ENCODE data around the gene LGALS7. TPM values are rescaled to one million over a fixed set of nuclear protein-coding genes. Genes with fewer than 3 reads are reported as not detected.
A peak's percentile ranks its signal among the peaks of the same experiment; 100 is the strongest.

Gene LGALS7
- total and polyA plus RNA-seq, 2 of the 13 experiments (the other 11 are each of a cell fraction or from before 2014, with no cell fraction given), result 0.73 TPM; not detected in 1

DNA sequence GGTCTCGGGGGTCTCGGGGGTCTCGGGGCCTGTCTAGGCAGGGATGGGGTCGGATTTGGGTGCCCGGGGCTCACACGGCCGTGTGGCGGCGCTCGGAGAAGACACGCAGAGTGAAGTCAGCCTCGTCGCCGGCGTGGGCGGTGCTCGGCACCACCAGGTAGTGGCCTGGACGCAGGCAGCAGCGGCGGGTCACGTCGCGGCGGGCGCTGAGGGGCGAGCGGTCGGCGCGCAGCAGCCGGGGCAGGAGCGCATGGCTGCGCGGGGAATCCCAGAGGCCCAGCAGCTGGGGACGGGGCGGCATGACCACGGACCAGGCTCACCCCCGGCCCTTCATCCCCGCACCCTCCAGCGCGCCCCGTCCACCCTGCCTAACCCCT, 37.3 kb downstream of the LGALS7 start (continued):
- TF ChIP-seq HNRNPK (IDR thresholded peaks at IDR 0.05; ENCODE audit: low read depth, low read length, poor library complexity, severe bottlenecking), result peak; percentile 66
- TF ChIP-seq SMAD3 (CRISPR knock-in tag; IDR thresholded peaks at IDR 0.05), result no peak
- TF ChIP-seq MXD3 (CRISPR knock-in tag; IDR thresholded peaks at IDR 0.05), result no peak
- TF ChIP-seq ZNF343 (CRISPR knock-in tag; IDR thresholded peaks at IDR 0.05), result no peak
- no peak for TF ChIP-seq ZNF703 (CRISPR knock-in tag; IDR thresholded peaks at IDR 0.05; ENCODE audit: borderline replicate concordance)
- no peak for TF ChIP-seq ZNF451 (CRISPR knock-in tag; IDR thresholded peaks at IDR 0.05)
- no peak for TF ChIP-seq AKNA (CRISPR knock-in tag; IDR thresholded peaks at IDR 0.05; ENCODE audit: borderline replicate concordance)
- TF ChIP-seq CREB1 (IDR thresholded peaks at IDR 0.05), result no peak
- no peak for TF ChIP-seq CREB1 (CRISPR knock-in tag; IDR thresholded peaks at IDR 0.05)
- TF ChIP-seq RAD21 (CRISPR knock-in tag; IDR thresholded peaks at IDR 0.05), result 0 out of 2 replicates have a peak, but pooled peaks have one; percentile 22
- no peak for TF ChIP-seq CREB3 (CRISPR knock-in tag; IDR thresholded peaks at IDR 0.05)
- TF ChIP-seq PAX8 (CRISPR knock-in tag; IDR thresholded peaks at IDR 0.05; ENCODE audit: borderline replicate concordance), result no peak
- TF ChIP-seq, protein P1, sequence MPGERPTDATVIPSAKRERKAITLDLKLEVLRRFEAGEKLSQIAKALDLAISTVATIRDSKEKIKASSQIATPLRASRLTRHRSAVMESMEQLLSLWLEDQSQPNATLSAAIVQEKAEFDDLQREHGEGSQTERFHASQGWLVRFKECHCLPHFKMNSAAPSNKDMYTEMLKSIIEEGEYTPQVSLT (CRISPR knock-in tag; IDR thresholded peaks at IDR 0.05; ENCODE audit: borderline replicate concordance, low read depth), result no peak
- TF ChIP-seq ZNF205 (CRISPR knock-in tag; IDR thresholded peaks at IDR 0.05), result no peak
- no peak for TF ChIP-seq IKZF4 (CRISPR knock-in tag; IDR thresholded peaks at IDR 0.05; ENCODE audit: borderline replicate concordance, low read depth, not compliant biosample characterization)
- TF ChIP-seq USF2 (IDR thresholded peaks at IDR 0.05; ENCODE audit: low read depth, low read length), result no peak
- TF ChIP-seq USF2 (CRISPR knock-in tag; IDR thresholded peaks at IDR 0.05; ENCODE audit: borderline replicate concordance), result no peak
- TF ChIP-seq ZNF672 (CRISPR knock-in tag; IDR thresholded peaks at IDR 0.05), result no peak
- TF ChIP-seq ZNF430 (CRISPR knock-in tag; IDR thresholded peaks at IDR 0.05), result no peak
- no peak for TF ChIP-seq ZNF256 (CRISPR knock-in tag; conservative IDR thresholded peaks at IDR 0.05)
- no peak for TF ChIP-seq CHD2 (IDR thresholded peaks at IDR 0.05; ENCODE audit: low read depth, low read length)

Data from HepG2 (cell line).